IMR-90 (cell line): ENCODE data around the gene BHLHA9. TPM values are rescaled to one million over a fixed set of nuclear protein-coding genes. Genes with fewer than 3 reads are reported as not detected.

Experiments
- ATAC-seq: fragments of 200-7000 bp; cut with Tn5 transposase; 2 replicates; pipeline ENCODE4 v1.9.1; 2020; ENCODE audit warnings: low read depth, mild to moderate bottlenecking, moderate library complexity
- BruUV-seq: library from RNA; stranded (reverse); fragments of 400-500 nt; replicated peaks from 2 replicates; lab custom pipeline; 2021; lab: Mats Ljungman, UMichigan
- CTCF ChIA-PET: fragments of 300-600 bp; formaldehyde crosslinking; extraction: SDS; loops from one replicate; lab custom pipeline; 2021; ENCODE audit warnings: antibody characterized with exemption; lab: Yijun Ruan, JAX
- POLR2A ChIA-PET: fragments of 300-600 bp; sonication (Branson Sonifier 250); formaldehyde crosslinking; loops from one replicate; lab custom pipeline; 2022; ENCODE audit warnings: antibody characterized with exemption; ENCODE audit not compliant: unreplicated experiment; lab: Charles Lee
- DNase-seq: peaks from one replicate; pipeline ENCODE4 v3.0.0; 2013
- H2AFZ ChIP-seq: replicated peaks from 2 replicates; pipeline ENCODE3; 2013; ENCODE audit warnings: low read length, mild to moderate bottlenecking; ENCODE audit not compliant: poor library complexity
- H2AK5ac ChIP-seq: 2 replicates; pipeline ENCODE4 v1.6.1; 2013; ENCODE audit warnings: low read depth, low read length, inconsistent platforms
- H2AK9ac ChIP-seq: replicated peaks from 2 replicates; pipeline ENCODE3; 2013; ENCODE audit warnings: mild to moderate bottlenecking, low read depth, low read length, moderate library complexity; ENCODE audit not compliant: poor library complexity
- H2BK120ac ChIP-seq: 2 replicates; pipeline ENCODE4 v1.6.1; 2013; ENCODE audit warnings: low read depth, low read length, inconsistent platforms
- H2BK15ac ChIP-seq: 3 replicates; pipeline ENCODE4 v1.6.1; 2013; ENCODE audit warnings: low read depth, low read length, inconsistent platforms
- H2BK20ac ChIP-seq: 2 replicates; pipeline ENCODE4 v1.6.1; 2013; ENCODE audit warnings: low read depth, mild to moderate bottlenecking, inconsistent platforms, low read length, moderate library complexity
- H2BK5ac ChIP-seq: 2 replicates; pipeline ENCODE4 v1.6.1; 2013; ENCODE audit warnings: mild to moderate bottlenecking, low read depth, low read length, inconsistent platforms; ENCODE audit not compliant: poor library complexity, severe bottlenecking
- H3K14ac ChIP-seq: replicated peaks from 2 replicates; pipeline ENCODE4 v1.6.1; 2013; ENCODE audit warnings: low read depth, low read length, inconsistent platforms
- H3K18ac ChIP-seq: 2 replicates; pipeline ENCODE4 v1.6.1; 2013; ENCODE audit warnings: low read depth, low read length, control low read depth
- H3K23ac ChIP-seq: 2 replicates; pipeline ENCODE4 v1.6.1; 2013; ENCODE audit warnings: low read depth, low read length, inconsistent platforms
- H3K27ac ChIP-seq: 2 replicates; pipeline ENCODE4 v1.5.1; 2013; ENCODE audit warnings: mild to moderate bottlenecking, control low read depth, low read length; ENCODE audit not compliant: insufficient read depth
- H3K27me3 ChIP-seq: 2 replicates; pipeline ENCODE4 v1.6.1; 2013; ENCODE audit warnings: low read length; ENCODE audit not compliant: control insufficient read depth, insufficient read depth
- H3K36me3 ChIP-seq: 2 replicates; pipeline ENCODE4 v1.6.1; 2013; ENCODE audit warnings: low read length, mixed read lengths; ENCODE audit not compliant: control insufficient read depth, insufficient read depth
- H3K4ac ChIP-seq: 2 replicates; pipeline ENCODE4 v1.6.1; 2013; ENCODE audit warnings: low read depth, low read length, inconsistent platforms
- H3K4me1 ChIP-seq: 2 replicates; pipeline ENCODE4 v1.6.1; 2013; ENCODE audit warnings: low read length, mixed read lengths; ENCODE audit not compliant: control insufficient read depth, insufficient read depth
- H3K4me2 ChIP-seq: 2 replicates; pipeline ENCODE4 v1.6.1; 2013; ENCODE audit warnings: low read depth, mild to moderate bottlenecking, control low read depth, low read length, moderate library complexity
- H3K4me3 ChIP-seq: 2 replicates; pipeline ENCODE4 v1.5.1; 2013; ENCODE audit warnings: low read depth, mild to moderate bottlenecking, control low read depth, low read length, moderate library complexity; ENCODE audit not compliant: insufficient read depth
- H3K56ac ChIP-seq: 2 replicates; pipeline ENCODE4 v1.6.1; 2013; ENCODE audit warnings: low read length, inconsistent platforms; ENCODE audit not compliant: insufficient read depth; ENCODE audit errors: extremely low read depth
- H3K79me1 ChIP-seq, 2 experiments: 2 replicates each; pipeline ENCODE4 v1.6.1; 2013; ENCODE audit warnings: low read length in 2 of 2, inconsistent platforms in 1 of 2, low read depth in 1 of 2
- H3K9ac ChIP-seq: 2 replicates; pipeline ENCODE4 v1.6.1; 2013; ENCODE audit warnings: low read depth, low read length, control low read depth
- H3K9me1 ChIP-seq: 2 replicates; pipeline ENCODE4 v1.6.1; 2013; ENCODE audit warnings: low read length, inconsistent platforms; ENCODE audit not compliant: insufficient read depth
- H3K9me3 ChIP-seq: 2 replicates; pipeline ENCODE4 v1.6.1; 2013; ENCODE audit warnings: low read length; ENCODE audit not compliant: control insufficient read depth, insufficient read depth
- H4K20me1 ChIP-seq: 2 replicates; pipeline ENCODE4 v1.6.1; 2013; ENCODE audit warnings: low read length, inconsistent platforms; ENCODE audit not compliant: insufficient read depth
- H4K5ac ChIP-seq: 2 replicates; pipeline ENCODE4 v1.6.1; 2013; ENCODE audit warnings: mild to moderate bottlenecking, low read depth, low read length, control low read depth
- H4K8ac ChIP-seq, 2 experiments: 2 replicates each; pipeline ENCODE4 v1.6.1; 2013; ENCODE audit warnings: low read depth in 2 of 2, low read length in 2 of 2, control low read depth in 1 of 2, inconsistent platforms in 1 of 2
- H4K91ac ChIP-seq: 2 replicates; pipeline ENCODE4 v1.6.1; 2013; ENCODE audit warnings: low read depth, low read length, inconsistent platforms; ENCODE audit not compliant: insufficient read depth
- BHLHE40 ChIP-seq: fragments of 150-350 bp; IDR thresholded peaks from 2 replicates; pipeline ENCODE4 v1.6.1; 2016; ENCODE audit warnings: mild to moderate bottlenecking, low read depth, low read length
- CEBPB ChIP-seq: IDR thresholded peaks from 2 replicates; pipeline ENCODE4 v1.6.1; 2012; ENCODE audit warnings: low read depth, low read length, improper control_type of control experiment
- CHD1 ChIP-seq: IDR thresholded peaks from 2 replicates; pipeline ENCODE4 v1.6.1; 2012; ENCODE audit warnings: low read depth, low read length, improper control_type of control experiment
- FOS ChIP-seq: fragments of 150-350 bp; IDR thresholded peaks from 2 replicates; pipeline ENCODE4 v1.6.1; 2016; ENCODE audit warnings: low read depth, low read length
- MAFK ChIP-seq: IDR thresholded peaks from 2 replicates; pipeline ENCODE4 v1.6.1; 2012; ENCODE audit warnings: low read depth, low read length, improper control_type of control experiment
- MAZ ChIP-seq: IDR thresholded peaks from 2 replicates; pipeline ENCODE4 v1.6.1; 2012; ENCODE audit warnings: low read depth, mild to moderate bottlenecking, low read length, improper control_type of control experiment, moderate library complexity, borderline replicate concordance
- NFE2L2 ChIP-seq: fragments of 150-350 bp; IDR thresholded peaks from 2 replicates; pipeline ENCODE4 v1.6.1; 2016; ENCODE audit warnings: low read depth, mild to moderate bottlenecking, low read length
- POLR2A ChIP-seq: IDR thresholded peaks from 2 replicates; pipeline ENCODE4 v1.6.1; 2012; ENCODE audit warnings: mild to moderate bottlenecking, low read depth, low read length
- RAD21 ChIP-seq: IDR thresholded peaks from 2 replicates; pipeline ENCODE4 v1.6.1; 2012; ENCODE audit warnings: low read length, improper control_type of control experiment
- RCOR1 ChIP-seq: IDR thresholded peaks from 2 replicates; pipeline ENCODE4 v1.6.1; 2012; ENCODE audit warnings: mild to moderate bottlenecking, low read length, improper control_type of control experiment; ENCODE audit not compliant: insufficient replicate concordance
- SMC3 ChIP-seq: fragments of 150-350 bp; IDR thresholded peaks from 2 replicates; pipeline ENCODE4 v1.6.1; 2016; ENCODE audit warnings: low read depth, mild to moderate bottlenecking, antibody characterized with exemption, low read length, moderate library complexity
- WGBS, 2 experiments: methylation state at CpG; one replicate each; pipeline versions ENCODE4 v1.1.5 to v1.1.7; 2013; ENCODE audit warnings: missing lambda C conversion rate in 2 of 2; ENCODE audit not compliant: insufficient read length in 1 of 2; ENCODE audit errors: extremely low coverage in 2 of 2; 5-methylcytosine and 5-hydroxymethylcytosine counted together
- dilution Hi-C: fragments of 300-500 bp; cut with HindIII; formaldehyde crosslinking; loops from one replicate; pipeline ENCODE4 v1.14.3; 2018; ENCODE audit warnings: low sequenced_read_pairs; ENCODE audit not compliant: unreplicated experiment
- in situ Hi-C: fragments of 300-500 bp; cut with MboI; formaldehyde crosslinking; loops from 3 replicates; pipeline ENCODE4 v1.14.3; 2019; ENCODE audit warnings: low sequenced_read_pairs, inconsistent platforms, mixed read lengths
- intact Hi-C: fragments of 100-400 bp; cut with micrococcal nuclease; formaldehyde crosslinking; loops from 2 replicates; pipeline ENCODE4 v1.10.0; 2022
- polyA plus RNA-seq, 3 experiments: library from polyadenylated mRNA; depleted of rRNA; stranded (reverse); fragments of >200 nt; gene quantifications; 2 replicates each; pipeline ENCODE4 v1.2.3, GENCODE V29; 2012; ENCODE audit warnings: low replicate concordance in 1 of 3
- total RNA-seq: library from RNA; depleted of rRNA; stranded (reverse); fragments of >200 nt; gene quantifications from 2 replicates; pipeline ENCODE4 v1.2.3, GENCODE V29; 2012
- TF ChIP-seq, protein P1 (sequence below): conservative IDR thresholded peaks from 2 replicates; pipeline ENCODE4 v1.5.1; 2012; ENCODE audit warnings: mild to moderate bottlenecking, low read depth, low read length, improper control_type of control experiment
- TF ChIP-seq, protein P2 (sequence below): fragments of 150-350 bp; IDR thresholded peaks from 2 replicates; pipeline ENCODE4 v1.6.1; 2017; ENCODE audit warnings: mild to moderate bottlenecking, antibody characterized with exemption, low read length, low read depth
- TF ChIP-seq, protein P3 (sequence below): fragments of 150-350 bp; IDR thresholded peaks from 2 replicates; pipeline ENCODE4 v1.6.1; 2016; ENCODE audit warnings: low read depth, mild to moderate bottlenecking, low read length, moderate library complexity, borderline replicate concordance

Gene BHLHA9
- total and polyA plus RNA-seq, 2 of the 4 experiments (the other 2 are of a cell fraction) = not detected

DNA sequence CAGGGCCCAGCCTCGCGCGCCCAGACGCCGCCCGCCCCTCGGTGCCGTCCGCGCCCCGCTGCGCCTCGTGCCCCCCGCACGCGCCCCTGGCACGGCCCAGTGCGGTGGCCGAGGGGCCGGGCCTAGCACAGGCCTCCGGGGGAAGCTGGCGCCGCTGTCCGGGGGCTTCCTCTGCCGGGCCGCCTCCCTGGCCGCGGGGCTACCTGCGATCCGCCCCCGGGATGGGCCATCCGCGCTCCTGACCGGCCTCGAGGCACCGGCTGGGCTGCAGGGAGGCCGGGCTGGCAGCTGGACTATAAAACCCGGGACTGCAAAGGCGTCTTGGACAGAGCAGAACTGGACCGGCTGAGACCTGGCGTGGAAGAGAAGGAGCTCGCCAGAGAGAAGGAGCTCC lies 783 bp downstream of the BHLHA9 start:
- H3K18ac ChIP-seq = no peak overlapping the region
- no peak overlapping the region for H3K27ac ChIP-seq
- WGBS, 2 experiments = 7% methylated on average over 36 of the region's 42 CpGs; no CpG with 5 or more reads in 1 of the 2 experiments
- no peaks in the 10 kb centered on the region for H3K9me3 ChIP-seq
- no peak overlapping the region for H2AK9ac ChIP-seq
- H2AFZ ChIP-seq = no peak overlapping the region
- no TSS peak for BruUV-seq
- intact Hi-C loops = no loop called here
- no peak for ATAC-seq
- H3K27me3 ChIP-seq = peaks cover 35% of the 10 kb centered on the region
- no peak overlapping the region for H2BK15ac ChIP-seq
- POLR2A ChIA-PET = no interaction called here
- H3K4ac ChIP-seq = no peak overlapping the region
- H3K4me3 ChIP-seq = no peak overlapping the region
- H2BK120ac ChIP-seq = no peak overlapping the region
- peaks cover 3% of the 10 kb centered on the region for H3K4me1 ChIP-seq
- TF ChIP-seq, protein P1, sequence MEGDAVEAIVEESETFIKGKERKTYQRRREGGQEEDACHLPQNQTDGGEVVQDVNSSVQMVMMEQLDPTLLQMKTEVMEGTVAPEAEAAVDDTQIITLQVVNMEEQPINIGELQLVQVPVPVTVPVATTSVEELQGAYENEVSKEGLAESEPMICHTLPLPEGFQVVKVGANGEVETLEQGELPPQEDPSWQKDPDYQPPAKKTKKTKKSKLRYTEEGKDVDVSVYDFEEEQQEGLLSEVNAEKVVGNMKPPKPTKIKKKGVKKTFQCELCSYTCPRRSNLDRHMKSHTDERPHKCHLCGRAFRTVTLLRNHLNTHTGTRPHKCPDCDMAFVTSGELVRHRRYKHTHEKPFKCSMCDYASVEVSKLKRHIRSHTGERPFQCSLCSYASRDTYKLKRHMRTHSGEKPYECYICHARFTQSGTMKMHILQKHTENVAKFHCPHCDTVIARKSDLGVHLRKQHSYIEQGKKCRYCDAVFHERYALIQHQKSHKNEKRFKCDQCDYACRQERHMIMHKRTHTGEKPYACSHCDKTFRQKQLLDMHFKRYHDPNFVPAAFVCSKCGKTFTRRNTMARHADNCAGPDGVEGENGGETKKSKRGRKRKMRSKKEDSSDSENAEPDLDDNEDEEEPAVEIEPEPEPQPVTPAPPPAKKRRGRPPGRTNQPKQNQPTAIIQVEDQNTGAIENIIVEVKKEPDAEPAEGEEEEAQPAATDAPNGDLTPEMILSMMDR = no peak
- TF ChIP-seq POLR2A (no peak), RCOR1 (no peak), CHD1 (no peak), RAD21 (no peak), MAFK (no peak), NFE2L2 (no peak), CEBPB (no peak), FOS (no peak), SMC3 (no peak), BHLHE40 (no peak), MAZ (no peak)
- TF ChIP-seq, protein P2, sequence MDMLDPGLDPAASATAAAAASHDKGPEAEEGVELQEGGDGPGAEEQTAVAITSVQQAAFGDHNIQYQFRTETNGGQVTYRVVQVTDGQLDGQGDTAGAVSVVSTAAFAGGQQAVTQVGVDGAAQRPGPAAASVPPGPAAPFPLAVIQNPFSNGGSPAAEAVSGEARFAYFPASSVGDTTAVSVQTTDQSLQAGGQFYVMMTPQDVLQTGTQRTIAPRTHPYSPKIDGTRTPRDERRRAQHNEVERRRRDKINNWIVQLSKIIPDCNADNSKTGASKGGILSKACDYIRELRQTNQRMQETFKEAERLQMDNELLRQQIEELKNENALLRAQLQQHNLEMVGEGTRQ = no peak
- TF ChIP-seq, protein P3, sequence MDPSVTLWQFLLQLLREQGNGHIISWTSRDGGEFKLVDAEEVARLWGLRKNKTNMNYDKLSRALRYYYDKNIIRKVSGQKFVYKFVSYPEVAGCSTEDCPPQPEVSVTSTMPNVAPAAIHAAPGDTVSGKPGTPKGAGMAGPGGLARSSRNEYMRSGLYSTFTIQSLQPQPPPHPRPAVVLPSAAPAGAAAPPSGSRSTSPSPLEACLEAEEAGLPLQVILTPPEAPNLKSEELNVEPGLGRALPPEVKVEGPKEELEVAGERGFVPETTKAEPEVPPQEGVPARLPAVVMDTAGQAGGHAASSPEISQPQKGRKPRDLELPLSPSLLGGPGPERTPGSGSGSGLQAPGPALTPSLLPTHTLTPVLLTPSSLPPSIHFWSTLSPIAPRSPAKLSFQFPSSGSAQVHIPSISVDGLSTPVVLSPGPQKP = no peak
- CTCF ChIA-PET = no interaction called here
- H4K91ac ChIP-seq = no peak overlapping the region
- H3K79me1 ChIP-seq = no peaks in the 10 kb centered on the region
- H3K23ac ChIP-seq = no peak overlapping the region
- no peak overlapping the region for H4K5ac ChIP-seq
- no peaks in the 10 kb centered on the region for H4K20me1 ChIP-seq
- no peak for DNase-seq
- no peak overlapping the region for H4K8ac ChIP-seq
- no peak overlapping the region for H3K14ac ChIP-seq
- no peaks in the 10 kb centered on the region for H3K9me1 ChIP-seq
- no peak overlapping the region for H2BK20ac ChIP-seq
- in situ Hi-C loops = loop anchor here (5.0 kb wide), 2 partner anchors 61 to 246 kb away; partner anchors contain the start of gene INPP5K
- H3K4me2 ChIP-seq = no peak overlapping the region
- H2BK5ac ChIP-seq = no peak overlapping the region
- no peak overlapping the region for H3K9ac ChIP-seq
- H3K36me3 ChIP-seq = no peaks in the 10 kb centered on the region
- H3K56ac ChIP-seq = no peak overlapping the region
- dilution Hi-C loops = no loop called here
- no peak overlapping the region for H2AK5ac ChIP-seq
